ENCODE results near the gene FLCN.

DNA sequence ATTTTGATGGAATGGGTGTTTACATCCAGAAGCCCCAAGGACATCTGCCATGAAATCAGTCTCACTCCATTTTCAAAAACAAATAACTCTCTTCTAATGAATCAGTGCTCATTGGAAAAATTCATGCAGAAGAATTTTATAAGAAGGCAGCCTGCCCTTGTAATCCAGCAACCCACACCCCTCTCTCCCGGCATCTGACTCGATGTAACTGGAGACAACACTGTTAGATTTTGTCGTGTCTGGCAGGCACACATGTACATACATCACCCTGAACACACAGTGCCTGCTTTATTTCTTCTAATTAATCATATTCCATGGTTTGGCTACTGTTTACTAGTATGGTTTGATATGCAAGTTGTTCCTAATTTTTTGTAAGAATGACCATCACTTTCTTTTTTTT lies 19.0 kb downstream of the FLCN start:
- TF ChIP-seq CTCF (IDR thresholded peaks at IDR 0.05) (no peak), POLR2A (IDR thresholded peaks at IDR 0.05) (no peak)

All from vagina (tissue), 2 donors.